ENCODE measurements around the gene HIVEP1. TPM values are rescaled to one million over a fixed set of nuclear protein-coding genes. Genes with fewer than 3 reads are reported as not detected.

Gene HIVEP1
- total and polyA plus RNA-seq, 5 donors = 5.1 to 16.9 (median 14.4) TPM

DNA sequence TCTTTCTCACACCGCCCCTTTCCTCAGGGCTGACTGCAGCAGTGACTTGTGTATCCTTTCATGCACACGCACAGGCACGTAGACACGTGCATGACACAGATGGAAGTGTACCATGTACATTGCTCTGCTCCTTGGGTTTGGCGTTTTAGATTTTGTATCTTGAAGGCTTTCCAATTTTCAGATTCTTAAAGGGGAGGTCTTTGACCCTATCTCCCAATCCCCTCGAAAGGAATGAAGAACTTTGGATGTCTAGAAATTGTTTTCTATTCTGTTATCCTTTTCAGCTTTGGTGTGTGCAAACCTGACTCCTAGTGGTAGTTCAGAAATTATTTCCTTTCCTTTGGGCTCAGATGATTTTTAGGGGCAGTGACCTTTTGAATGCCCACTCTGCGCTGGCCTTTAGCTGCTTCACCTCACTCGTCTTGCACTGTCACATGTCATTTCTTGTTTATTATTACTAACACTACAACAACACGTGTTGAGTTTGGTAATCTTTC, 63.0 kb downstream of the HIVEP1 start:
- Histone ChIP-seq H3K4me1 (ENCODE audit: control insufficient read depth, insufficient read depth, low read length) (no peaks in the 10 kb centered on the region), H3K4me3 (ENCODE audit: low read length) (no peak overlapping the region), H3K27me3 (ENCODE audit: control insufficient read depth, insufficient read depth) (no peaks in the 10 kb centered on the region), H3K27ac (ENCODE audit: low read length) (no peak overlapping the region), H3K9me3 (ENCODE audit: control insufficient read depth, low read length) (no peaks in the 10 kb centered on the region)
- intact Hi-C loops (cut with DNase I) = no loop called here
- WGBS = 54% methylated on average over 9 of the region's 9 CpGs
- ATAC-seq (no peak), DNase-seq (peak in 1 of 3 donors; percentile 18)

DNA sequence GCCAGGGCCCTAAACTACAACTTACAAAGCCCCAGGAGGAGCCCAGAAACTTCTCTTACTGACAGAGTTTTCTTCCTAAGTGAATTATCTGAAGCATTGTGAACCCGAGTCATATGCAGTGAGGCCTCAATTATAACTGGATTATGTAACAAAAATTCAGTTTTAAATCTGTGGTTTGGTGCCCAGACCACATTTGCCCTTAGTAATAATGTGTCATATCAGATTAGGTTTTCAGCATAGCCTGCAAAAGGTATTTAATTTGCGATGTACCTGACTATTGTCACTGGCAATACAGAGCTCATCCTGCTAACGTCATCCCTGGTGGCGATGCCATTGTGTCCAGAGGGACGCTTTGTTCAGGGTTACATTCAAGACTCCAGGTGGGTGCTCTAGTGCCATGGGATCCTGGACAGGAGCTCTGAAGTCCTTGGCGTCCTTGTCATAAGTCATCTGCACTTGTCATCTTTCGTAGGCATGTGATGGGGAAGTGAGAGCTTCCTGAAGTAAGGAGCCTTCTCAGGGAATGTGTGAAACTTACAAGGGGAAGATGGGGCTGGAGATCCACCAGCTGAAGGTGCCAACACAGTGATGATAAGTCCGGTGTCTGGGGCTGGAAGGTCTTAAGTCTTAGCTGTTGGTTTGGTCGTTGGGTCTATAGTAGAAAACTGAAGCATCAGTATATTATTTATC, 65.1 kb downstream of the HIVEP1 start:
- no peaks in the 10 kb centered on the region for H3K9me3 ChIP-seq (ENCODE audit: control insufficient read depth, low read length)
- H3K27ac ChIP-seq (ENCODE audit: low read length) = no peak overlapping the region
- H3K4me1 ChIP-seq (ENCODE audit: control insufficient read depth, insufficient read depth, low read length) = no peaks in the 10 kb centered on the region
- no peaks in the 10 kb centered on the region for H3K27me3 ChIP-seq (ENCODE audit: control insufficient read depth, insufficient read depth)
- ATAC-seq (no peak), DNase-seq (no peak)
- WGBS = 92% methylated on average over 9 of the region's 9 CpGs
- intact Hi-C loops (cut with DNase I) = no loop called here
- H3K4me3 ChIP-seq (ENCODE audit: low read length) = no peak overlapping the region

DNA sequence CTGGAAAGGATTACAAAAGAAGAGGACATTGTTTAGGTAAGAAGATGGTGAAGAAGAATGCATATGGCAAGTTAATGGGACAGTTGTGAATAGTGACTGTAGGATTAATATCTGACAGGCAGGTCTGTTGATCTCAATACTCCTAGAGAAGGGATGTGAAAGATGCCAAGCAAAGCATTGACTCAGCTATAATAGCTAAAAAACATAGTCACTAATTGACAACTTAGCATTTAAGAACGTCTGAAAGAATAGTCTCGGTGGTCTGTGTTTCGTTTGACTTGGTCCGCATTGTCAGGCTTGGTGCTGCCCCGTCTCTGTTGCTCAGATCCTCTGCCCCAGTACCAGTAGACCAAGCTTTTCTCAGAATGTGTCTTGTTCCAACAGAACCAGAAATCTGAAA, 65.9 kb downstream of the HIVEP1 start:
- Histone ChIP-seq H3K4me1 (ENCODE audit: control insufficient read depth, insufficient read depth, low read length) (no peaks in the 10 kb centered on the region), H3K27me3 (ENCODE audit: control insufficient read depth, insufficient read depth) (no peaks in the 10 kb centered on the region), H3K27ac (ENCODE audit: low read length) (no peak overlapping the region), H3K9me3 (ENCODE audit: control insufficient read depth, low read length) (no peaks in the 10 kb centered on the region), H3K4me3 (ENCODE audit: low read length) (no peak overlapping the region)
- intact Hi-C loops (cut with DNase I) = no loop called here
- DNase-seq (no peak), ATAC-seq (no peak)
- 89% methylated on average over 5 of the region's 5 CpGs for WGBS

DNA sequence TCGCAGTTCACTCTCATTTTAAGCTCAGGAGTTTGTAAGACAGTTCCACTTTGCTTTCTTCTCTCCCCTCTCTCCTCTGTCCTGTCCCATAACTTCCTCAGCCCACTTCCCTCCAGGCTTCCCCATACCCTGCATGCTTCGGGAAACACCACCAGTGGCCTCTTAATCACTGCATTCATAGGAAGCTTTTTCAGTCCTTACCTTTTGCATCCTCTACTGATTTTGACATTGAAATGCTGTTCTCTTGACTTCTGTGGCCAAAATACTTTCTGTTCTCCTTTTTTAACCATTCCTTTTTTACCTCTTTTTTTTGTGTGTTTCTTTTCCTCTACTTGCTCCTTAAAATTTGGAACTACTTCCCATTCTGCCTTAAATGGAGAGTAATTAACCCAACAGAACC, 69.7 kb downstream of the HIVEP1 start:
- ATAC-seq (no peak), DNase-seq (no peak)
- intact Hi-C loops (cut with DNase I) = no loop called here
- 33% methylated on average over 2 of the region's 2 CpGs for WGBS
- Histone ChIP-seq H3K9me3 (ENCODE audit: control insufficient read depth, low read length) (no peaks in the 10 kb centered on the region), H3K4me3 (ENCODE audit: low read length) (no peak overlapping the region), H3K27ac (ENCODE audit: low read length) (no peak overlapping the region), H3K4me1 (ENCODE audit: control insufficient read depth, insufficient read depth, low read length) (peaks cover 4% of the 10 kb centered on the region), H3K27me3 (ENCODE audit: control insufficient read depth, insufficient read depth) (no peaks in the 10 kb centered on the region)

DNA sequence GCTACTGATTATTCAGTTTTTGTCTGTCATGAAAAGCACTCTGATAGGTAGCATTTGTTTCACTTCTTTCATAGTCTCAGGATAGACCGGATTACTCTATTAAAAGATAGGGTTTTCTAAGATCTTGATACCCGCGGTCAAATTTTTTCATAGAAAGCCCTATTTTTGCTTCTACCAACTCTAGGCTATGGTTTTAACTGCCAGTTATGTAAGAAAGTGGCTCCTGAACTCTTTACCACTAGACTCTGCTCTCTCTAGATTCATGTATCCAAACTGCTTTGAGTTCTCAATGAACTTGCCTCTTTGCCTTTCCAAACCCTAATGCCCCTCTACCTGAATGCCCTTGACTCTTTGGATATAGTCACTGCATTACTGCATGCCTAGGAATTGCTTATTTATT, 70.3 kb downstream of the HIVEP1 start:
- no peak for ATAC-seq
- H3K4me3 ChIP-seq (ENCODE audit: low read length) = no peak overlapping the region
- 99% methylated on average over 3 of the region's 3 CpGs for WGBS
- no peak overlapping the region for H3K27ac ChIP-seq (ENCODE audit: low read length)
- intact Hi-C loops (cut with DNase I) = no loop called here
- no peak for DNase-seq
- peaks cover 4% of the 10 kb centered on the region for H3K4me1 ChIP-seq (ENCODE audit: control insufficient read depth, insufficient read depth, low read length)
- H3K27me3 ChIP-seq (ENCODE audit: control insufficient read depth, insufficient read depth) = no peaks in the 10 kb centered on the region
- no peaks in the 10 kb centered on the region for H3K9me3 ChIP-seq (ENCODE audit: control insufficient read depth, low read length)

DNA sequence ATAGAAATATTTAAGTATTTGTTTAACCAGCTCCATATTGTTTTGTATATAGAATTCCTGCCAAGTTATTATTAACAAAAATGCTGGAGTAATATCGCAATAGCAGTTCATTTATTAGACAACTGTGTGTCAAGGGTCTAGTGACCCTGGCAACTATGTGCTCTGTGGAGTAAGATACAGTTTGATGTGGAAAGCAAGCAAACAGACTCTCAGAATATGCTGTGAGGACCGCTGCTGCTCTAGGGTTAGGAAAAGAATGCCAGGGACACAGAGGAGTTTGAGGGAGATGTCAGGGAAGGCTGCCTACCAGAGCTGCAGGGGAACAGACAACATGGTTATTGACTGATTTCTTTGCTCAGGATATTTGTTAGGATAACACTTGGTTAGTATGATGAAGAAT, 71.2 kb downstream of the HIVEP1 start:
- H3K4me3 ChIP-seq (ENCODE audit: low read length) = no peak overlapping the region
- no peaks in the 10 kb centered on the region for H3K9me3 ChIP-seq (ENCODE audit: control insufficient read depth, low read length)
- DNase-seq (no peak), ATAC-seq (peak in 1 of 2 donors; percentile 38)
- H3K27ac ChIP-seq (ENCODE audit: low read length) = no peak overlapping the region
- 62% methylated on average over 2 of the region's 2 CpGs for WGBS
- no peaks in the 10 kb centered on the region for H3K27me3 ChIP-seq (ENCODE audit: control insufficient read depth, insufficient read depth)
- H3K4me1 ChIP-seq (ENCODE audit: control insufficient read depth, insufficient read depth, low read length) = peaks cover 4% of the 10 kb centered on the region
- intact Hi-C loops (cut with DNase I) = no loop called here

DNA sequence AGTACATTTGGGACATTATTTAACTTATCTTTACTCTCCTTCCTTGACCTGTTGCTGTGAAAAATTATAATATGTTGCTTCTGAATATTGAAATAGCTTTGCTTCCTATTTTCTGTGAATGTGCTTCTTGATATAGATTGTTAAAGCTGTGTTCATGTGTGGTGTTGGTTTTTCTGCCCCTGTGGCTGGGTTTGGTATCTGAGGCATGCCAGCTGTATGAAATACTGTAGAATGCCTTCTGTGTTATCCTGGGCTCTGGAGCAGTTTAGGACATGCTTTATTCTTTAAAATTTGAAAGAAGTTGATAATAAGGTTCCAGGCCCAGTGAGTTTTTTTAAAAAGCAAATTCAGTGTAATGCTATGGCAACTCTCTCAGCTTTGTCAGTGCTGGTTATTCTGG, 71.7 kb downstream of the HIVEP1 start:
- ATAC-seq = no peak
- intact Hi-C loops (cut with DNase I) = no loop called here
- H3K9me3 ChIP-seq (ENCODE audit: control insufficient read depth, low read length) = no peaks in the 10 kb centered on the region
- H3K27ac ChIP-seq (ENCODE audit: low read length) = no peak overlapping the region
- peaks cover 4% of the 10 kb centered on the region for H3K4me1 ChIP-seq (ENCODE audit: control insufficient read depth, insufficient read depth, low read length)
- DNase-seq = no peak
- no peak overlapping the region for H3K4me3 ChIP-seq (ENCODE audit: low read length)
- no peaks in the 10 kb centered on the region for H3K27me3 ChIP-seq (ENCODE audit: control insufficient read depth, insufficient read depth)

DNA sequence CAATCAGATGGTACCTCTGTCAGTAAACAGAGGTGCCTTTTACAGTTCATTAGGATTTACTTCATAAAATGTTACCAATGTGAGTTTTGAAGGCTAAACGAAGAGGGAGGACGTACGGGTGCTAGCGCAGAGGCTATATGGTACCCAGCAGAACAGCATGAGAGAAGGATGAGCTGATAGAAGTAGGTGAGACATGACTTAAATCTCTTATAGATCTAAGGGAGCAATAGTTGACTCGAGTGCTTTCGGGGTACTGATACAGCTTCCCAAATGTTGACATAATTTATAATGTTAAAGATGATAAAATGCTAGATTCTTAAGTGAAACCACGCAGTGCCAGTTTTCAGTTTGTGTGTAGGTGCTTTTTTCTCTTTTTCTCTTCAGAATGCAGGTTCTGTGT, 72.6 kb downstream of the HIVEP1 start:
- 80% methylated on average over 7 of the region's 7 CpGs for WGBS
- H3K9me3 ChIP-seq (ENCODE audit: control insufficient read depth, low read length) = no peaks in the 10 kb centered on the region
- no peak for ATAC-seq
- H3K27ac ChIP-seq (ENCODE audit: low read length) = no peak overlapping the region
- intact Hi-C loops (cut with DNase I) = no loop called here
- DNase-seq = no peak
- no peak overlapping the region for H3K4me3 ChIP-seq (ENCODE audit: low read length)
- H3K27me3 ChIP-seq (ENCODE audit: control insufficient read depth, insufficient read depth) = no peaks in the 10 kb centered on the region
- H3K4me1 ChIP-seq (ENCODE audit: control insufficient read depth, insufficient read depth, low read length) = peaks cover 4% of the 10 kb centered on the region

DNA sequence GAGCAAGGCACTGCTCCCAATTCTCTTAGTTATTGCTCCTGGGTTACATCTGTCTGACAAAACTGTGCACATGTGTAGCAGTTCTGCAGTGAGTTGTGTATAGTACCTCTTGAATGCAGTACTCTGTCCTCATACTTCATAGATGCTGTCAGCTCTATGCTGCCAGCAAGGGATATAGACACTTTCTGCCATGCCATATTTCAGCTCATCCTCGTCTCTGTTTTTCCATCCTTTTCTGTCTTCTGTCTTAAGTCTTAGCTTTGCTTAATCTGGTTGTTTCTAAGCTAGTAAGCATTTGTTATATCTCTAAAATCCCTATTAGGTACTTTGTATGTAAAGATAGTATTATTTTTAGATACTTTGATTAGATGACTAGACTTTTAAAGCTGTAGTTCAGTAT, 76.4 kb downstream of the HIVEP1 start:
- intact Hi-C loops (cut with DNase I) = no loop called here
- WGBS = 61% methylated on average over 1 of the region's 1 CpG
- ATAC-seq = no peak
- no peak for DNase-seq
- H3K27ac ChIP-seq (ENCODE audit: low read length) = no peak overlapping the region
- no peaks in the 10 kb centered on the region for H3K27me3 ChIP-seq (ENCODE audit: control insufficient read depth, insufficient read depth)
- H3K4me1 ChIP-seq (ENCODE audit: control insufficient read depth, insufficient read depth, low read length) = peaks cover 4% of the 10 kb centered on the region
- no peak overlapping the region for H3K4me3 ChIP-seq (ENCODE audit: low read length)
- no peaks in the 10 kb centered on the region for H3K9me3 ChIP-seq (ENCODE audit: control insufficient read depth, low read length)

DNA sequence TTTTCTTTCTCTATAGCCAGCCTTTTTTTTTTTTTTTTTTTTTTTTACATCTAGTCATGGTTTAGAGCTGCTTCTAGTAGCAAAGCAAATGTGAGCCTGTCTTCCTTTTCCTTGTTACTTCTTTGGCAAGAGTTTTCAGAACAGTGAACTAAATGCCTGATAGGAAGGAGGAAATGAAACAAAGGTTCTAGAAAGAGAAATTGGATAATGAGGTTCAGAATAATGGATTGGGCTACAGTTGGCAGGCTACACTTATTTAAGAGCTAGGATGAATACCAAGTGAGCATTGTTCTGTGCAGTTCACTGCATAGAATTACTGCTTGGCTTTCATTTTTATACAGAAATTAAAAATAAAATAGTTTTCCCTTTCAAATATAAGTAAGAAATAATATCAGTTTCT, 78.6 kb downstream of the HIVEP1 start:
- H3K4me3 ChIP-seq (ENCODE audit: low read length) = no peak overlapping the region
- no peak overlapping the region for H3K27ac ChIP-seq (ENCODE audit: low read length)
- no peak for DNase-seq
- H3K27me3 ChIP-seq (ENCODE audit: control insufficient read depth, insufficient read depth) = no peaks in the 10 kb centered on the region
- intact Hi-C loops (cut with DNase I) = no loop called here
- H3K9me3 ChIP-seq (ENCODE audit: control insufficient read depth, low read length) = no peaks in the 10 kb centered on the region
- peaks cover 2% of the 10 kb centered on the region for H3K4me1 ChIP-seq (ENCODE audit: control insufficient read depth, insufficient read depth, low read length)
- ATAC-seq = peak in 1 of 2 donors; percentile 31

DNA sequence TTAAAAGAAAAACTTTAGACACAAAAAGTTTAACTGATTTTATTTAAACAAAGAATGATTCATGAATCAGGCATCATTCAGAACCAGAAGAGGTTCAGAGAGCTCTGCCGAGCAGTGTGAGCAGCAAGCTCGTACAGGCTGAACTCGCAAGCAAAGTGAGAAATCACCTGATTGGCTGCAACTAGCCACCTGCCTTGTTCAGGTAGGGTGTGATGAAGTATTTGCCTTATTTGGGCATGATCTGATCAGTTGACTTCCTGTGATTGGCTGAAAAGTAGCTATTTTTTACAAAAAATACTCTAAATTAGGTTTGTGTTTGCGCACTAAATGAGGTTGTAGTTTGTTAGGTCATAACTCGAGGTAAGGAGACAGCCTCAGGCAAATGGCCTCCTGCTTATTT, 80.7 kb downstream of the HIVEP1 start:
- no peak overlapping the region for H3K27ac ChIP-seq (ENCODE audit: low read length)
- no peak for DNase-seq
- H3K27me3 ChIP-seq (ENCODE audit: control insufficient read depth, insufficient read depth) = no peaks in the 10 kb centered on the region
- H3K4me1 ChIP-seq (ENCODE audit: control insufficient read depth, insufficient read depth, low read length) = peaks cover 2% of the 10 kb centered on the region
- ATAC-seq = no peak
- intact Hi-C loops (cut with DNase I) = no loop called here
- H3K4me3 ChIP-seq (ENCODE audit: low read length) = no peak overlapping the region
- WGBS = 97% methylated on average over 5 of the region's 5 CpGs
- no peaks in the 10 kb centered on the region for H3K9me3 ChIP-seq (ENCODE audit: control insufficient read depth, low read length)

DNA sequence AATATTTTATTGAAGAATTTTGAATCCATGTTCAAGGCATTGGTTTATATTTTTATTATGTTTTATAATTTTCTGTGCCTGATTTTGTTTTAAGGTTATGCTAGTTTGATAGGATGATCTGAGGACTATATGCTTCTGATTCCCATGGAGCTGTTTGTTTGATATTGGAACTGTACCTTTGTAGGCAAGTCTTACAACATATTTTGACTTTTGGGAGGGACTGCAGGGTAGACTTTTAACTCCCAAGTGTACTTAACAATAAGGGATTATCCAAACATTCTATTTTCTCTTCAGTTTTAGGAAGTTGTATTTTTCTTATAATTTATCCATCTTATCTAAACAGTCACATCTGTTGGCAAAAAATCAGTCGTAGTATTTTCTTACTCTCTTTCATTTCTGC, 82.6 kb downstream of the HIVEP1 start:
- Histone ChIP-seq H3K27ac (ENCODE audit: low read length) (no peak overlapping the region), H3K4me3 (ENCODE audit: low read length) (no peak overlapping the region), H3K9me3 (ENCODE audit: control insufficient read depth, low read length) (no peaks in the 10 kb centered on the region), H3K27me3 (ENCODE audit: control insufficient read depth, insufficient read depth) (no peaks in the 10 kb centered on the region), H3K4me1 (ENCODE audit: control insufficient read depth, insufficient read depth, low read length) (peaks cover 2% of the 10 kb centered on the region)
- 82% methylated on average over 1 of the region's 1 CpG for WGBS
- intact Hi-C loops (cut with DNase I) = no loop called here
- ATAC-seq (no peak), DNase-seq (no peak)

All from right cardiac atrium (tissue), 5 donors.